HG02852 (cell line): ENCODE data around the gene ADAMTS17.

Source experiments
- ATAC-seq: cut with Tn5 transposase; IDR thresholded peaks from one replicate; pipeline ENCODE4 v1.9.1; 2021; ENCODE audit warnings: mild to moderate bottlenecking, moderate library complexity; ENCODE audit not compliant: unreplicated experiment

Gene ADAMTS17

DNA sequence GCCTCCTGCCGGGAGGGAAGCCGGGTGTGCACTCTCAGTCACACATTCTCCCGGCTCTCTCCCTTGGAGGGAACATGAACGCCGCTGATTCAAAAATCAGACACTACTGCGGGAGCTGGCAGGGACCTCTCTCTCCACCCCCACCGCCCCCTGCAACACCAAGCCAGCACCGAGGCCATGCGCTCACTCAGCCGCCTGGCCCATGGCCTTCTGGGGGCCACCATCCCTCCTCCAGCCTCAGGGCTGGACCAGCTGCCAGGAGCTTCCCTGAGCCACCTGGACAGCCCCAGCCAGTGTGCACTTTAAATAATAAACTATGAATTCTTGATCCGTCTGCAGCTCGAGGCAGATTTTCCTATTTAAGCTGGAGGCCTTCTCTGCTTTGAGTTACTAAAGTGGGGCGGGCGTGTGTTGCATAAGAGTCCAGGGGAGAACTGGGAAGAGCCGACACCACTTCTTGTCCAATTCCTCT is 30.6 kb downstream of the ADAMTS17 start:
- ATAC-seq: no peak

GRCh38 chr15:100310513-100311153 is 31.1 kb downstream of the ADAMTS17 start:
- no peak for ATAC-seq

- ATAC-seq: no peak
These were observed 31.8 kb downstream of the ADAMTS17 start for GRCh38 chr15:100310041-100310405.

DNA sequence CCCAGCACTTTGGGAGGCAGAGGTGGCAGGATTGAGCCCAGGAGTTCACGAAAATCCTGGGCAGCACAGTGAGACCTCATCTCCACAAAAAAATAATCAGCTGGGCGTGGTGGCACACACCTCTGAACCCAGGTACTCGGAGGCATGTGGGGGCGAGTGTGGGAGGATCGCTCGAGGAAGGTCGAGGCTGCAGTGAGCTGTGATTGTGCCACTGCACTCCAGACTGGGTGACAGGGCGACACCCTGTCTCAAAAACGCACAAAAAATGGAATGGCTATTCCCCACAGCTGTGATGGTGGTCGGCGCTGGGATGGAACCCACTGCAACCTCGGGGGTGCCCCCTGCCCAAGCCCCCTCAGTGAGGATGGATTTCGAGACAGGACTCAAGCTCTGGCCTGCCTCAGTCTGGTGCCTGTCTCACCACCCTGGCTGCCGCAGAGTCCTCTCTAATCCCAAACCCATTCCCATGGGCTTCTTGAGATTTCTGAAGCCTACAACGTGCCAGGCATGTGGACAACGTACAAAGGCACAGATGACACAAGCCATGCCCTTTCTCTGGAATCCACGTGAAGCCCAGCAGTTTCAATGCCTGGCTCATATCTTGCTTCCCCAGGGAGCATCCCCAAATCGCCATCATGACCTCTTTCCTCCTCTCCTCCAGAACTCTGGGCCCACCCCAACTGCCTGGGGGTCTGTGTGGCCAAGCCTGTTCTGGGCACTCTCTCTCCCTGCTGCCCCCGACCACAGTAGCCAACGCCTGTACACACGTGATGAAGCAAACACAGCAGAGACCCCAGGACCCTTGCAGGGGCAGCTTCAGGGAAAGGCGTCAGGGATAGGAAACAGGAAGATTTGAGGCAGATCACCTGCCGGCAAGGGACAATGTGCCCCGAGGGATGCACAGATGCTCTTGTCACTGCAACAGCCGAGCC is 32.4 kb downstream of the ADAMTS17 start:
- no peak for ATAC-seq

DNA sequence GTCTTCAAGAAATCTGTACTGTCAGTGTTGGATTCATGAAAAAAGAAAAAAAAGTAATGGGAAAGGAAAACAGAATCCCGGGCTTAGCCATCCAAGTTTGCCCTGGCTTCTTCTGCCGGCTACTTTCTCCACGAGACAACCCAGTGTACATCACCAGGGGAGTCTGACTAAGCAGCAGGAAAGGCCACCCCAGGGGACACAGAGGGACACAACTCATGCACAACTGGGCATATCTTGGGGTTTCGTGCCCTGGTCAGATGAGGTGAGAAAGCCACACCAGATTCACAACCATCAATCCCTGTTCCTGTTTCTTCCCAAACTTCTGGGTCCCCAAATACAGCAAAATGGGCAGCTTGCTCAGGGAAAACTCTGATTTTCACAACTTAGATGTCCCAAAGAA is 33.2 kb downstream of the ADAMTS17 start:
- ATAC-seq: no peak

DNA sequence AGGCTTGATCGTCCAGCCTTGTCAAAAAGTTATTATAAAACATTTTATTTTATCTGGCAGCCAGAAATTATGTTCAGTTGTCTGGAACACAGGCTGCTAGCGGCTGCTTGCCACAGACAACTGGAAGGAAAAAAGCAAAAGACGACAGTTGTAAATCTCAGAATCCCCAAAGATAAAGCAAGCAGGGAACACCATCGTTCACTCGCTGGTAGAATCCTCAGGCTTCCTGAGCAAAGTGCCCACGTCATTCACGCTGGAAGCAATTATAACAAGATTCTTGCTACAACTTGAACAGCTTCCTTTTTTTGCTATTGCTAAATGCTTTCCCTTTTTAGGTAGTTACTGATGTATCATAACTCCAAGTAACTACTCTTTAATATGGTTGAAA is 33.6 kb downstream of the ADAMTS17 start:
- ATAC-seq: no peak

GRCh38 chr15:100307241-100308212 is 34.2 kb downstream of the ADAMTS17 start:
- no peak for ATAC-seq

GRCh38 chr15:100306098-100306497 is 35.7 kb downstream of the ADAMTS17 start:
- ATAC-seq: no peak

DNA sequence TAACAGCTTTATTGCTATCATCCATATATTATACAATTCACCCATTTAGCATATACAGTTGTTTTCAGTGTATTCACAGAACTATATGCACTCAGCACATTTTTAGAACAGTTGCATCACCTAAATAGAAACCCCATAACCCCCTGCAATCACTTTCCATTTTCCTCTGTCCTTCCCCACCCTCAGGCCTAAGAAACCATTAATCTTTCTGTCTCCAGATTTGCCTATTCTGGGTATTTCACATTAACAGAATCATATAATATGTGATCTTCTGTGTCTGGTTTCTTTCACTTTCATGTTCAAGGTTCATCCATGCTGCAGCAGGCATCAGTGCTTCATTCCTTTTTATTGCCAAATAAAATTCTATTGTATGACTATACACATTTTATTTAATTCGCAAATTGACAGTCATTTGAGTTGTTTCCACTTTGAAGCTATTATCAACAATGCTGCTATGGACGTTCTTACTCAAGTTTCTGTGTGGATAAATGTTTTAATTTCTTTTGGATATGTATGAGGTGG is 39.8 kb downstream of the ADAMTS17 start:
- ATAC-seq: no peak

GRCh38 chr15:100298257-100298656 is 43.5 kb downstream of the ADAMTS17 start:
- ATAC-seq: no peak

DNA sequence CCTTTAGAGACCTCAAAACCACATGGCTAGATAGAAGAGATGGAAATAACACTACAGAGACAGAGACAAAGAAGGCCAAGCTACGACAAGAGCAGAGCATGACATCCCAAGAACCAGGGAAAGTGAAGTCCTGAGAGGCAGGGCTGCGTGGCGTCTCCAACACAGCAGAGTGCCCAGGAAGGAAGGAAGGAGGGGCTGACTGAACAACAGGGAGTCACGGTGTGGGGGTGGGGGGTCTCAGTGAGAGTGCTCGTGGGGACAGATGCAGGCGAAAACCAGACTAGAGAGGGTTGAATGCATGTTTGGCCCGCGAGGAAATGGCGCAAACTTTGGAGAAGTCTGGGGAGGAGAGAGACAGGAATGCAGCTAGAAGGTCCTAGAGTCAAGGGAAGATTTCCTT is 44.0 kb downstream of the ADAMTS17 start:
- ATAC-seq: no peak

GRCh38 chr15:100295939-100296565 is 45.7 kb downstream of the ADAMTS17 start:
- ATAC-seq: no peak

DNA sequence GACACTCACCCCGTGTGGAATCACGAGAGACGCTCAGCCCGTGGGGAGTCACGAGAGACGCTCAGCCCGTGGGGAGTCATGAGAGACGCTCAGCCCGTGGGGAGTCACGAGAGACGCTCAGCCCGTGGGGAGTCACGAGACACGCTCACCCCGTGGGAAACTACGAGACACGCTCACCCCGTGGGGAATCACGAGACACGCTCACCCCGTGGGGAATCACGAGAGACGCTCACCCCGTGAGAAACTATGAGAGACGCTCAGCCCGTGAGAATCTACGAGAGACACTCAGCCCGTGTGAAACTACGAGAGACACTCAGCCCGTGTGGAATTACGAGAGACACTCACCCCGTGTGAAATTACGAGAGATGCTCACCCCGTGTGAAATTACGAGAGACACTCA is 49.8 kb downstream of the ADAMTS17 start:
- ATAC-seq: no peak

GRCh38 chr15:100291106-100291505 is 50.7 kb downstream of the ADAMTS17 start:
- no peak for ATAC-seq

DNA sequence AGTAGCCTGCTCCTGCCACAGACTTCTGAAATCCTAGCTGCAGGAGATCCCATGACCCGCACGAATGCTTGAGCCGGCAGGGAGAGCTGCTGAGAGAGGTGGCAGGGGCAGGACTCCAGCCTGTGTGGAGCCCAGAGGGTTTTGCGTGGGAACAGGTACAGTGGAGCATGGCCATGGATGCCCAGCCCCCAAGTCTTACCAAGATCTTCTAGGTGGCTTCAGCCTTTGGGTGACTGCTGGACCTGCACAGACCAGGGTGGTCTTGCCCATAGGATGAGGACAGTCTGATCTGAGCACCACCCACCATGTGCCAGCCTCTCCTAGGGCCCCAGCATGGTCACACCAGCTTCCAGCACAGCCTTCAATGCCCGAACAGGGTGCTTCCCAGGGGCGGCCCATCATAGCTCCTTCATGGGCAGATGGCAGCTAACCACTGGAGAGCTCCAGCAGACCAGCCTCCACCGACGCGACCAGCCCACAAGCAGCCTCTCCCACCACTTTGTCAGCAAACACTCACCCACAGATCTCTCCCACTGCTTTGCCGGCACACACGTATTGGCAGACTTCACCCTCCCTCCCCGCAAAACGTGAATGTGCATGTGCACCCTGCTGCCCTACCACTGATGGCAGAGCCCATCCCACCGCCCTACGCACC is 56.0 kb downstream of the ADAMTS17 start:
- no peak for ATAC-seq

DNA sequence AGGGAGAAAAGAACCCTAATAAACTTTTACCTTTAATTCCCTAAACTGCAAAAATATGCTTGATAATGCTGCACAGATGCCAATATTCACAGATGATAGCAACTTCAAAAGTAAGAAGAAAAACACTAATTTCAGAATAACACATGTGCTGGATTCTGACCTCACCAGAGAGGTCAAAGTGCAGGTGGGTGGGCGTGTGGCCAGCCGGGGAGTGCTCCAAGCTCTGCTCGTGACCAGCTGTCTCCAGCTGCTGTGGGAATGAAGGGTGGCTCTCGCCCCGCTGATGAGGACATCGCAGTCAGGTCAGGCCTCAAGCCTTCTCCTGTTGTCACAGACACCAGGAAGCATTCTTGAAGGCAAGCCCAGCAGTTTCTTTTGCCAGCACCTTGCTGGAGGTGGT is 57.1 kb downstream of the ADAMTS17 start:
- ATAC-seq: no peak

GRCh38 chr15:100284191-100284590 is 57.6 kb downstream of the ADAMTS17 start:
- ATAC-seq: no peak

- no peak for ATAC-seq
These were observed 60.5 kb downstream of the ADAMTS17 start for GRCh38 chr15:100281096-100281917.

DNA sequence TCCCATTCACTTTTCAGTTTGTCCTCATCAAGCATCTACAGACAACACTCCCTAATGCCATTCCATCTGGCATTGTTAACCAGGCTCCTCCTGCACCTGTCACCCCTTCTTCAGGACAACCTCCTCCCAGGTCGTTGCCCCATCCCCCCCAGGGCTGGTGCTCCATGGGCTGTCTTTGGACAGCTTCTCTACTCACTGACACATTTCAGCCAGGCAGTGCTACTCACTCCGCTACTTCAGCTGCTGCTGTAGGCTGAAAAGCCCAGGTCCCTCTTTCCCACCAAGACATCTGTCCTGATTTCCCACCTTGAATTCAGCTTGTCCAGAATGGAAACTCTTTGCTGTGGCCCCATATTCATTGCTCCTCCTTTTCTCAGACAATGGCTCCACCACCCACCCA is 61.9 kb downstream of the ADAMTS17 start:
- ATAC-seq: no peak
